IPS-18a (cell line): Measurements from ENCODE around the gene TOPAZ1.

Experiments
- H3K27ac ChIP-seq: one replicate; pipeline ENCODE4 v1.5.1; 2013; ENCODE audit warnings: low read length
- H3K27me3 ChIP-seq: one replicate; pipeline ENCODE4 v1.6.1; 2013; ENCODE audit warnings: mild to moderate bottlenecking, low read length; ENCODE audit not compliant: control insufficient read depth, insufficient read depth
- H3K36me3 ChIP-seq: one replicate; pipeline ENCODE4 v1.6.1; 2013; ENCODE audit warnings: low read depth, low read length; ENCODE audit not compliant: control insufficient read depth
- H3K4me1 ChIP-seq: one replicate; pipeline ENCODE4 v1.6.1; 2013; ENCODE audit warnings: low read depth, low read length; ENCODE audit not compliant: control insufficient read depth
- H3K4me3 ChIP-seq: one replicate; pipeline ENCODE4 v1.5.1; 2013; ENCODE audit warnings: low read length
- H3K9ac ChIP-seq: one replicate; pipeline ENCODE4 v1.6.1; 2013; ENCODE audit warnings: mild to moderate bottlenecking, low read length, moderate library complexity
- H3K9me3 ChIP-seq: one replicate; pipeline ENCODE4 v1.6.1; 2013; ENCODE audit warnings: low read depth, low read length; ENCODE audit not compliant: control insufficient read depth

Gene TOPAZ1

DNA sequence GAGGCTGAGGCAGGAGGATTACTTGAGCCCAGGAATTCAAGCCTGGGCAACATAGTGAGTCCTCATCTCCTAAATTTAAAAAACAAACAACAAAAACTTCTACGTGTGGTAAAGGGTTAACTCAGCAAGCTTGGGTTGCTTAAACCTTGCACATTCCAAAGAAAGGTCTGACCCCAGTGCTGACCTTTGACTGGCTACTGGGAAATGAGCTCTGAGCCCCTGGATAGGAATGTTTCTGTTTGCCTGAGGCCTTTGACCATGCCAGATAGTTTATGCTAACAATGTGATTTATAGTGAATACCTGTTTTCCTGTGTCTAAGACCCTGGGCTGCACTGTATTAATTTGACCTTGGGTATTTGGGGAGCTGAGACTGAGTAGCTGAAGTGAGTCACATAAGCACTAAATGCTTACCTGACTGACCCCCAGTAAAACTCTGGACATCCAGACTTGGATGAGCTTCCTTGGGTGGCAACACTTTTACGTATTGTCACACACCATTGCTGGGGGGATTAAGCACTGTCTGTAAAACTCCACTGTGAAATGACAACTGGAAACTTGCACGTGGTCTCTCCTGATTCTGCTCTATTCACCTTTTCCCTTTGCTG lies 117.6 kb downstream of the TOPAZ1 start:
- Histone ChIP-seq H3K4me1 (peaks cover 19% of the 10 kb centered on the region), H3K36me3 (no peaks in the 10 kb centered on the region), H3K4me3 (no peak overlapping the region), H3K9ac (no peak overlapping the region), H3K9me3 (no peaks in the 10 kb centered on the region), H3K27ac (no peak overlapping the region), H3K27me3 (no peaks in the 10 kb centered on the region)

DNA sequence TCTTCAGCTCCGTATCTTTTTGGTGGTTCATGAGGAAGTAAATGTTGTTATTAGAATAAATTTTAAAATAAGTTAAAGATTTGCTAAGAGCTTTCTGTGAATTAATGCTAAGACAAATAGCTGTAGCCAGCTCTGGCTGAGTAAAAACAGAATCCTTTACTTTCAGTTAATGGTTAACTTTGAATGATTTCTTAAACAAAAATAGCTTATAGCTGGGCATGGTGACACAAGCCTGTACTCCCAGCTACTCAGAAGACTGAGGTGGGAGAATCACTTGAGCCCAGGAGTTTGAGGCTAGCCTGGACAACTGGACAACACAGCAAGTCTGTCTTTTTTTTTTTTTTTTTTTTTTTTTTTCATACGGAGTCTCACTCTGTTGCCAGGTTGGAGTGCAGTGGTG lies 121.9 kb downstream of the TOPAZ1 start:
- Histone ChIP-seq H3K9me3 (no peaks in the 10 kb centered on the region), H3K4me1 (peaks cover 16% of the 10 kb centered on the region), H3K4me3 (no peak overlapping the region), H3K36me3 (peaks cover 2% of the 10 kb centered on the region), H3K9ac (no peak overlapping the region), H3K27ac (no peak overlapping the region), H3K27me3 (no peaks in the 10 kb centered on the region)

DNA sequence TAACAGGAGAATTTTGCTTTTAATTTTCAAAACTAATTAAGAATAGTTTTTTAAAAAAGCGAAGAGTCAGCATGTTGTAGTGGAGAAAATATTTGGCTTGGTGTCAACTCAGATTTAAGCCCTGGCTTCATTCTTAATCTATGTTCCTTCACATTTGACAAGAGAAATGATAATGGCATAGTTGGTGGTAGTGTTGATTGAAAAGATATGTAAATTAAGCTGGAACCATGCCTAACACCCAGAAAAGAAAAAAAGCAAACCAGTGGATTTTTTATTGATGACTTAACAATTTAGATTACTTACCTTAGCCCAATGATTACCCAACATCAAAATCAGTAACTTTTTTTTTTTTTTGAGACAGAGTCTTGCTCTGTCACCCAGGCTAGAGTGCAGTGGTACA lies 124.3 kb downstream of the TOPAZ1 start:
- H3K4me3 ChIP-seq, result no peak overlapping the region
- peaks cover 7% of the 10 kb centered on the region for H3K4me1 ChIP-seq

DNA sequence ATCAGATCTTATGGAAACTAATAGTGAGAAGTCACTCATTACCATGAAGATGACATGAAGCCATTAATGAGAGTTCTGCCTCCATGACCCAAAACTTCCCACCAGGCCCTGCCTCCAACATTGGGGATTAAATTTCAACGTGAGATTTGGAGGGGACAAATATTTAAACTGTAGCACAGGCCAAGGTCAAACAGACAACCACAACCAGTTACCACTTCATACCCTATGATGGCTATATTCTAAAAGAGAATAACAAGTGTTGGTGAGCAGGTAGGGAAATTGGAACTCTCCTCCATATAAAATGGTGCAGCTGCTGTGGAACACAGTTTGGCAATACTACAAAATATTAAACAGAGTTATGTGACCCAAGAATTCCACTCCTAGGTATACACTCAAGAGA lies 133.8 kb downstream of the TOPAZ1 start:
- no peaks in the 10 kb centered on the region for H3K36me3 ChIP-seq
- no peaks in the 10 kb centered on the region for H3K9me3 ChIP-seq
- H3K27me3 ChIP-seq, result no peaks in the 10 kb centered on the region
- H3K4me1 ChIP-seq, result no peaks in the 10 kb centered on the region
- no peak overlapping the region for H3K9ac ChIP-seq
- H3K27ac ChIP-seq, result no peak overlapping the region
- no peak overlapping the region for H3K4me3 ChIP-seq

More for the DNA sequence above, 124.3 kb downstream of the TOPAZ1 start:
- H3K9ac ChIP-seq, result no peak overlapping the region
- H3K27ac ChIP-seq, result no peak overlapping the region
- H3K36me3 ChIP-seq, result peaks cover 2% of the 10 kb centered on the region
- no peaks in the 10 kb centered on the region for H3K9me3 ChIP-seq
- no peaks in the 10 kb centered on the region for H3K27me3 ChIP-seq
